Fibroblast of lung (primary cell): ENCODE results near the gene MCF2L. TPM values are rescaled to one million over a fixed set of nuclear protein-coding genes. Genes with fewer than 3 reads are reported as not detected.

Experiments
- DNase-seq, 2 donors: peaks; one replicate each; pipeline versions ENCODE4 v3.0.0 to v3.0.0-alpha.2; 2010; ENCODE audit warnings: low read depth in 2 of 2
- H2AFZ ChIP-seq: 2 replicates; pipeline ENCODE4 v1.5.1; 2012; ENCODE audit warnings: low read length, control low read depth, inconsistent platforms
- H3K27ac ChIP-seq: 2 replicates; pipeline ENCODE4 v1.5.1; 2011; ENCODE audit warnings: low read length, control low read depth; ENCODE audit not compliant: insufficient read depth
- H3K27me3 ChIP-seq: 2 replicates; pipeline ENCODE4 v1.5.1; 2011; ENCODE audit warnings: mild to moderate bottlenecking, low read length; ENCODE audit not compliant: control insufficient read depth, insufficient read depth
- H3K36me3 ChIP-seq: 2 replicates; pipeline ENCODE4 v1.5.1; 2011; ENCODE audit warnings: low read length; ENCODE audit not compliant: control insufficient read depth, insufficient read depth
- H3K4me1 ChIP-seq: 2 replicates; pipeline ENCODE4 v1.5.1; 2011; ENCODE audit warnings: low read length; ENCODE audit not compliant: control insufficient read depth, insufficient read depth; ENCODE audit errors: extremely low read depth
- H3K4me2 ChIP-seq: 2 replicates; pipeline ENCODE4 v1.5.1; 2011; ENCODE audit warnings: low read length, control low read depth; ENCODE audit not compliant: insufficient read depth; ENCODE audit errors: extremely low read depth
- H3K4me3 ChIP-seq, 4 experiments: fragments of 200-600 bp in 1 of 4; sonication (generic) in 1 of 4; replicated peaks in 1 of 4; 2 replicates each; pipeline ENCODE4 v1.5.1; 2011 to 2016; ENCODE audit warnings: low read length in 4 of 4, low read depth in 3 of 4, mild to moderate bottlenecking in 3 of 4, control low read depth in 2 of 4, inconsistent platforms in 1 of 4, mixed read lengths in 1 of 4; ENCODE audit not compliant: insufficient read depth in 1 of 4; ENCODE audit errors: control extremely low read depth in 1 of 4
- H3K79me2 ChIP-seq: 2 replicates; pipeline ENCODE4 v1.5.1; 2012; ENCODE audit warnings: mild to moderate bottlenecking, low read length, inconsistent platforms; ENCODE audit not compliant: control insufficient read depth, insufficient read depth
- H3K9ac ChIP-seq: 2 replicates; pipeline ENCODE4 v1.5.1; 2011; ENCODE audit warnings: mild to moderate bottlenecking, low read length, control low read depth; ENCODE audit not compliant: insufficient read depth
- H3K9me3 ChIP-seq: 2 replicates; pipeline ENCODE4 v1.5.1; 2012; ENCODE audit warnings: low read depth, low read length; ENCODE audit not compliant: control insufficient read depth, insufficient read depth
- H4K20me1 ChIP-seq: 2 replicates; pipeline ENCODE4 v1.5.1; 2011; ENCODE audit warnings: low read length; ENCODE audit not compliant: control insufficient read depth, insufficient read depth; ENCODE audit errors: extremely low read depth
- EZH2 ChIP-seq: IDR thresholded peaks from 2 replicates; pipeline ENCODE4 v1.5.1; 2012; ENCODE audit warnings: low read length, control low read depth, mild to moderate bottlenecking; ENCODE audit errors: missing control alignments
- polyA plus RNA-seq, 2 donors: library from polyadenylated mRNA; depleted of rRNA in 1 of 2; stranded (reverse) in 1 of 2; unstranded in 1 of 2; fragments of >200 nt; gene quantifications; 2 replicates each; pipeline ENCODE4 v1.2.1, GENCODE V29; 2011 to 2012; ENCODE audit warnings: missing spikeins in 1 of 2
- total RNA-seq: library from RNA; depleted of rRNA; stranded (reverse); fragments of >200 nt; gene quantifications from 2 replicates; pipeline ENCODE4 v1.2.1, GENCODE V29; 2014
- TF ChIP-seq, protein P1 (sequence below), 2 donors: IDR thresholded peaks in 1 of 2; conservative IDR thresholded peaks in 1 of 2; 1 replicate in 1 of 2; 2 replicates in 1 of 2; pipeline ENCODE4 v1.5.1; 2011 to 2012; ENCODE audit warnings: low read length in 2 of 2, control low read depth in 1 of 2, inconsistent platforms in 1 of 2, low read depth in 1 of 2, mild to moderate bottlenecking in 1 of 2

MCF2L gene
- total and polyA plus RNA-seq, 2 donors (not counting 1 experiment from before 2014, with no cell fraction given): 0.18 to 3.3 TPM

- no peak overlapping the region for H3K9ac ChIP-seq
- no peaks in the 10 kb centered on the region for H4K20me1 ChIP-seq
- H3K4me3 ChIP-seq: no peak overlapping the region
- peaks cover 11% of the 10 kb centered on the region for H3K27me3 ChIP-seq
- TF ChIP-seq, protein P1, sequence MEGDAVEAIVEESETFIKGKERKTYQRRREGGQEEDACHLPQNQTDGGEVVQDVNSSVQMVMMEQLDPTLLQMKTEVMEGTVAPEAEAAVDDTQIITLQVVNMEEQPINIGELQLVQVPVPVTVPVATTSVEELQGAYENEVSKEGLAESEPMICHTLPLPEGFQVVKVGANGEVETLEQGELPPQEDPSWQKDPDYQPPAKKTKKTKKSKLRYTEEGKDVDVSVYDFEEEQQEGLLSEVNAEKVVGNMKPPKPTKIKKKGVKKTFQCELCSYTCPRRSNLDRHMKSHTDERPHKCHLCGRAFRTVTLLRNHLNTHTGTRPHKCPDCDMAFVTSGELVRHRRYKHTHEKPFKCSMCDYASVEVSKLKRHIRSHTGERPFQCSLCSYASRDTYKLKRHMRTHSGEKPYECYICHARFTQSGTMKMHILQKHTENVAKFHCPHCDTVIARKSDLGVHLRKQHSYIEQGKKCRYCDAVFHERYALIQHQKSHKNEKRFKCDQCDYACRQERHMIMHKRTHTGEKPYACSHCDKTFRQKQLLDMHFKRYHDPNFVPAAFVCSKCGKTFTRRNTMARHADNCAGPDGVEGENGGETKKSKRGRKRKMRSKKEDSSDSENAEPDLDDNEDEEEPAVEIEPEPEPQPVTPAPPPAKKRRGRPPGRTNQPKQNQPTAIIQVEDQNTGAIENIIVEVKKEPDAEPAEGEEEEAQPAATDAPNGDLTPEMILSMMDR (conservative IDR thresholded peaks at IDR 0.05 in 1 of 2, IDR thresholded peaks at IDR 0.05 in 1 of 2; ENCODE audit: low read depth in 1 of 2, low read length in 2 of 2): no peak
- TF ChIP-seq EZH2: no peak
- H3K9me3 ChIP-seq: no peaks in the 10 kb centered on the region
- no peaks in the 10 kb centered on the region for H3K79me2 ChIP-seq
- H3K27ac ChIP-seq: no peak overlapping the region
- no peaks in the 10 kb centered on the region for H3K36me3 ChIP-seq
- H3K4me2 ChIP-seq: no peak overlapping the region
- no peak for DNase-seq
- no peaks in the 10 kb centered on the region for H3K4me1 ChIP-seq
- no peak overlapping the region for H2AFZ ChIP-seq
These were observed 5.4 kb upstream of the MCF2L start for GRCh38 chr13:112963641-112964040.

DNA sequence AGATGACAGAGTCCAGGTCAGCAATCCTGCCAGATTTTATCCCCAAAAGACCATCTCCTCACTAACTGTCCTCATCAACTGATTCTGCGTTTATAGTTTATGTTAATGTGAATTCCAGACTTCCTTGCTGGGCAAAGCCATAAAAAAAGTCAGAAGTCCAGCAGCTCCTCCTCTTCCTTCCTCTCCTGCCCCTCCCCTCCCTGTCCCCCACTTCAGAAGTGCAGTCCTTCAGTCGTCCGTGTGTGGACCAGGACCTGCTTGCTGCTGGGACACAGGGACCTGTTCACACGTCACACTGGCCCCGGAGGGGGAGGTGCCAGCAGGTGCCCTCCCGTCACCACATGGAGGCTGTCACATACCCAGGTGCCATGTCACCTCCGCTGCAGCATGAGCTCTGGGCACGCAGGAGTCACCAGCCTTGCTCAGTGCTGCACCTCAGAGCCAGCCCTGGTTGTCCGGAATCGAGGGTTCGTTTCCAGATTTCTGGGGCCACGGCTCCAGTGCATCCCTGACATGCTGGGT lies 4.0 kb upstream of the MCF2L start:
- Histone ChIP-seq H3K4me1 (no peaks in the 10 kb centered on the region), H3K9ac (no peak overlapping the region), H3K27ac (no peak overlapping the region), H3K36me3 (no peaks in the 10 kb centered on the region), H3K4me2 (no peak overlapping the region), H3K9me3 (no peaks in the 10 kb centered on the region), H3K27me3 (peaks cover 22% of the 10 kb centered on the region), H4K20me1 (no peaks in the 10 kb centered on the region), H3K79me2 (no peaks in the 10 kb centered on the region), H2AFZ (no peak overlapping the region), H3K4me3 (no peak overlapping the region)
- no peak for DNase-seq
- TF ChIP-seq, protein P1 (conservative IDR thresholded peaks at IDR 0.05 in 1 of 2, IDR thresholded peaks at IDR 0.05 in 1 of 2; ENCODE audit: low read depth in 1 of 2, low read length in 2 of 2): no peak
- TF ChIP-seq EZH2: no peak

DNA sequence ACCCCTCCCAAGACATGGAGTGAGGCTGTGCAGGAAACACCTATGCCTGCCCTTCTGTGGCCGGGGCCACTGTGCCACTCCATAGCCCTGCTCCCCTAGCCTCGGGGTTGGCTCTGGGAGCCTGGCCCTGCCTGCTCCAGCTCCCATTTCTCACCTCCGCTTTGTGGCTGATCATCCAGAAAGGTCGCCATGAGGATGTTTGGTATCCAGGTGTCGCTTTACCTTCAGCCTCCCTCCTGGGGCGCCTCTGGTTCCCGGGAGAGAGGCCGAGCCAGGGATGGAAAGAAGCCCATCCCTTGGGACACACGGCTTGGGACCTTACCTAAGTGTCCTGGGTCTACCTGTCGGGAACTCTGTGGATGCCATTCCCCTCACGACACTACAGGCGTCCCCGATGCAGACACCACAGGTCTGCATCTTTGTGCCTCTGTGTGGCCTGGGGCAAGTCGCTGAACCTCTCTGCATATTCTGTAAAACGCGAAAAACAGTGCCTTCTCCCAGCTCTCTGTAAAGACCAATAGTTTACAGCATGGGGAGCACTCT lies 3.4 kb upstream of the MCF2L start:
- H3K27me3 ChIP-seq: peaks cover 28% of the 10 kb centered on the region

More for the DNA sequence above, 3.4 kb upstream of the MCF2L start:
- Histone ChIP-seq H3K9ac (no peak overlapping the region), H3K4me3 (no peak overlapping the region), H4K20me1 (no peaks in the 10 kb centered on the region), H3K9me3 (no peaks in the 10 kb centered on the region), H3K36me3 (no peaks in the 10 kb centered on the region), H2AFZ (no peak overlapping the region), H3K27ac (no peak overlapping the region), H3K4me1 (no peaks in the 10 kb centered on the region), H3K4me2 (no peak overlapping the region), H3K79me2 (no peaks in the 10 kb centered on the region)
- TF ChIP-seq, protein P1 (conservative IDR thresholded peaks at IDR 0.05 in 1 of 2, IDR thresholded peaks at IDR 0.05 in 1 of 2; ENCODE audit: low read depth in 1 of 2, low read length in 2 of 2): no peak
- TF ChIP-seq EZH2: no peak
- DNase-seq: no peak
